ENCODE measurements around the gene CACNA1E.

- no peak for TF ChIP-seq CTCF (IDR thresholded peaks at IDR 0.05; ENCODE audit: poor library complexity)
- TF ChIP-seq EZH2 (IDR thresholded peaks at IDR 0.05; ENCODE audit: borderline replicate concordance), result no peak
These were observed 315.0 kb downstream of the CACNA1E start for GRCh38 chr1:181798191-181798926.

Data from hepatocyte (in vitro differentiated cells).